Mesenchymal stem cell (in vitro differentiated cells and primary cell): ENCODE measurements around the gene LBH. TPM values are rescaled to one million over a fixed set of nuclear protein-coding genes. Genes with fewer than 3 reads are reported as not detected.

Experiments used
- DNase-seq: peaks from one replicate; pipeline ENCODE4 v3.0.0-alpha.2; 2013
- H2AFZ ChIP-seq: one replicate; pipeline ENCODE4 v1.6.1; 2013; ENCODE audit warnings: low read depth, mild to moderate bottlenecking, control low read depth, inconsistent platforms, low read length, moderate library complexity
- H2AK5ac ChIP-seq: 2 replicates; pipeline ENCODE4 v1.6.1; 2013; ENCODE audit warnings: low read length, moderate library complexity, mild to moderate bottlenecking, inconsistent platforms; ENCODE audit not compliant: severe bottlenecking
- H2BK120ac ChIP-seq: one replicate; pipeline ENCODE4 v1.6.1; 2013; ENCODE audit warnings: low read depth, mild to moderate bottlenecking, inconsistent platforms, low read length, moderate library complexity
- H2BK12ac ChIP-seq, 2 experiments: one replicate each; pipeline ENCODE4 v1.6.1; 2013; ENCODE audit warnings: inconsistent platforms in 2 of 2, low read length in 2 of 2, mild to moderate bottlenecking in 2 of 2, moderate library complexity in 2 of 2, control low read depth in 1 of 2
- H2BK15ac ChIP-seq: one replicate; pipeline ENCODE4 v1.6.1; 2013; ENCODE audit warnings: mild to moderate bottlenecking, low read depth, inconsistent platforms; ENCODE audit not compliant: poor library complexity, severe bottlenecking
- H2BK5ac ChIP-seq: 2 replicates; pipeline ENCODE4 v1.6.1; 2013; ENCODE audit warnings: low read depth, mild to moderate bottlenecking, low read length, control low read depth, inconsistent platforms; ENCODE audit not compliant: poor library complexity, severe bottlenecking
- H3K14ac ChIP-seq, 2 experiments: one replicate each; pipeline ENCODE4 v1.6.1; 2013; ENCODE audit warnings: inconsistent platforms in 2 of 2, low read length in 2 of 2, control low read depth in 1 of 2, mild to moderate bottlenecking in 1 of 2, moderate library complexity in 1 of 2
- H3K18ac ChIP-seq, 2 experiments: one replicate each; pipeline ENCODE4 v1.6.1; 2013; ENCODE audit warnings: inconsistent platforms in 2 of 2, low read length in 2 of 2, control low read depth in 1 of 2, low read depth in 1 of 2, mild to moderate bottlenecking in 1 of 2
- H3K23ac ChIP-seq, 2 experiments: one replicate each; pipeline ENCODE4 v1.6.1; 2013; ENCODE audit warnings: inconsistent platforms in 2 of 2, low read length in 2 of 2, mild to moderate bottlenecking in 2 of 2, moderate library complexity in 2 of 2, control low read depth in 1 of 2
- H3K27ac ChIP-seq: 2 replicates; pipeline ENCODE4 v1.5.1; 2013; ENCODE audit warnings: mild to moderate bottlenecking, moderate library complexity, low read length, control low read depth, inconsistent platforms; ENCODE audit not compliant: poor library complexity, severe bottlenecking
- H3K27me3 ChIP-seq, 2 experiments: 2 replicates each; pipeline versions ENCODE4 v1.6.1 to v1.7.0; 2013; ENCODE audit warnings: low read length in 2 of 2, mild to moderate bottlenecking in 2 of 2, moderate library complexity in 2 of 2, control low read depth in 1 of 2, inconsistent platforms in 1 of 2; ENCODE audit not compliant: control insufficient read depth in 1 of 2, insufficient read depth in 1 of 2
- H3K36me3 ChIP-seq, 2 experiments: 2 replicates each; pipeline versions ENCODE4 v1.6.1 to v1.7.0; 2013; ENCODE audit warnings: low read length in 2 of 2, control low read depth in 1 of 2, inconsistent platforms in 1 of 2, low read depth in 1 of 2, mild to moderate bottlenecking in 1 of 2; ENCODE audit not compliant: insufficient read depth in 2 of 2, control insufficient read depth in 1 of 2
- H3K4ac ChIP-seq, 2 experiments: one replicate each; pipeline ENCODE4 v1.6.1; 2013; ENCODE audit warnings: inconsistent platforms in 2 of 2, low read length in 2 of 2, mild to moderate bottlenecking in 2 of 2, moderate library complexity in 2 of 2, control low read depth in 1 of 2, low read depth in 1 of 2
- H3K4me1 ChIP-seq: 2 replicates; pipeline ENCODE4 v1.6.1; 2013; ENCODE audit warnings: low read depth, low read length, control low read depth; ENCODE audit not compliant: control insufficient read depth, insufficient read depth
- H3K4me2 ChIP-seq: 2 replicates; pipeline ENCODE4 v1.6.1; 2013; ENCODE audit warnings: low read length, mild to moderate bottlenecking, inconsistent platforms; ENCODE audit not compliant: poor library complexity, severe bottlenecking
- H3K4me3 ChIP-seq, 2 experiments: 2 replicates each; pipeline versions ENCODE4 v1.5.1 to v1.7.0; 2013; ENCODE audit warnings: low read length in 2 of 2, mild to moderate bottlenecking in 2 of 2, control low read depth in 1 of 2, low read depth in 1 of 2; ENCODE audit not compliant: insufficient read depth in 1 of 2
- H3K79me1 ChIP-seq: replicated peaks from 2 replicates; pipeline ENCODE4 v1.6.1; 2013; ENCODE audit warnings: mild to moderate bottlenecking, control low read depth, low read length, inconsistent platforms; ENCODE audit not compliant: poor library complexity, severe bottlenecking
- H3K9ac ChIP-seq: 2 replicates; pipeline ENCODE4 v1.7.0; 2013; ENCODE audit warnings: mild to moderate bottlenecking, low read length, moderate library complexity
- H3K9me3 ChIP-seq: 2 replicates; pipeline ENCODE4 v1.7.0; 2013; ENCODE audit warnings: mild to moderate bottlenecking, low read length; ENCODE audit not compliant: control insufficient read depth
- H4K8ac ChIP-seq: one replicate; pipeline ENCODE4 v1.6.1; 2013; ENCODE audit warnings: inconsistent platforms, mild to moderate bottlenecking, low read length, moderate library complexity
- H4K91ac ChIP-seq: one replicate; pipeline ENCODE4 v1.6.1; 2013; ENCODE audit warnings: mild to moderate bottlenecking, low read length, inconsistent platforms
- WGBS: methylation state at CpG from one replicate; pipeline ENCODE4 v1.1.7; 2013; ENCODE audit warnings: mixed read lengths; 5-methylcytosine and 5-hydroxymethylcytosine counted together
- small RNA-seq: library from polyadenylated mRNA; stranded (forward); fragments of <200 nt; extraction: miRNeasy Mini kit (QIAGEN cat#:217004); gene quantifications from one replicate; pipeline ENCODE3, GENCODE V24; 2013; ENCODE audit warnings: low read depth

Gene LBH

GRCh38 chr2:30305235-30305634, 73.9 kb downstream of the LBH start:
- Histone ChIP-seq H2AFZ (no peak overlapping the region), H3K27ac (no peak overlapping the region), H3K27me3 (peaks cover 0 to 3% of the 10 kb centered on the region in 2 experiments), H3K9ac (no peak overlapping the region), H3K4me1 (no peaks in the 10 kb centered on the region), H3K23ac (no peak overlapping the region), H3K9me3 (no peaks in the 10 kb centered on the region), H2BK15ac (no peak overlapping the region), H3K4ac (no peak overlapping the region), H3K14ac (no peak overlapping the region), H4K91ac (no peak overlapping the region), H2BK120ac (no peak overlapping the region), H2BK5ac (no peak overlapping the region), H4K8ac (no peak overlapping the region), H2BK12ac (no peak overlapping the region), H3K36me3 (no peaks in the 10 kb centered on the region), H2AK5ac (no peak overlapping the region), H3K79me1 (no peaks in the 10 kb centered on the region), H3K18ac (no peak overlapping the region), H3K4me2 (no peak overlapping the region), H3K4me3 (no peak overlapping the region)
- peak; percentile 37 for DNase-seq

GRCh38 chr2:30306522-30306921, 75.2 kb downstream of the LBH start:
- Histone ChIP-seq H3K9me3 (no peaks in the 10 kb centered on the region), H4K8ac (no peak overlapping the region), H3K4me1 (no peaks in the 10 kb centered on the region), H3K27ac (no peak overlapping the region), H3K27me3 (peaks cover 0 to 6% of the 10 kb centered on the region in 2 experiments), H4K91ac (no peak overlapping the region), H3K18ac (no peak overlapping the region), H3K14ac (no peak overlapping the region), H2BK12ac (no peak overlapping the region), H3K79me1 (no peaks in the 10 kb centered on the region), H2BK5ac (no peak overlapping the region), H3K4ac (no peak overlapping the region), H2AFZ (no peak overlapping the region), H3K23ac (no peak overlapping the region), H3K4me3 (no peak overlapping the region), H2BK120ac (no peak overlapping the region), H3K36me3 (no peaks in the 10 kb centered on the region), H3K9ac (no peak overlapping the region), H3K4me2 (no peak overlapping the region), H2BK15ac (no peak overlapping the region), H2AK5ac (no peak overlapping the region)
- WGBS = 96% methylated on average over 4 of the region's 4 CpGs
- no peak for DNase-seq

- Histone ChIP-seq H3K36me3 (no peaks in the 10 kb centered on the region), H3K4ac (no peak overlapping the region), H2BK5ac (no peak overlapping the region), H3K27me3 (peaks cover 0 to 6% of the 10 kb centered on the region in 2 experiments), H3K18ac (no peak overlapping the region), H2AFZ (no peak overlapping the region), H3K14ac (no peak overlapping the region), H3K27ac (no peak overlapping the region), H4K91ac (no peak overlapping the region), H4K8ac (no peak overlapping the region), H2BK15ac (no peak overlapping the region), H3K4me1 (no peaks in the 10 kb centered on the region), H3K23ac (no peak overlapping the region), H3K9ac (no peak overlapping the region), H2BK120ac (no peak overlapping the region), H3K9me3 (no peaks in the 10 kb centered on the region), H3K79me1 (no peaks in the 10 kb centered on the region), H2AK5ac (no peak overlapping the region), H3K4me3 (no peak overlapping the region), H2BK12ac (no peak overlapping the region), H3K4me2 (no peak overlapping the region)
- no peak for DNase-seq
- 98% methylated on average over 2 of the region's 2 CpGs for WGBS
Measured at GRCh38 chr2:30308280-30308679, 76.9 kb downstream of the LBH start.

Small RNA genes lying within 50 kb of the gene (small RNA-seq; reads per million reads assigned to genes)
- gene SNORA10B = not detected
